ENCODE data around the gene RPS8. TPM values are rescaled to one million over a fixed set of nuclear protein-coding genes. Genes with fewer than 3 reads are reported as not detected.

The RPS8 gene
- total RNA-seq, 6 donors from 2014 or later, result 507 to 1,439 (median 1,183) TPM

GRCh38 chr1:44784094-44785028 lies 9.0 kb downstream of the RPS8 start:
- H3K4me3 ChIP-seq, result peak overlapping the region; percentile 3 to 56 (median 45)
- peak in 1 of 2 donors; percentile 43 for ATAC-seq (ENCODE audit: low FRiP score in 2 of 2)
- peak overlapping the region in 2 of 4 donors; percentile 34 to 50 for H3K27ac ChIP-seq
- H3K36me3 ChIP-seq, result peaks cover 0 to 30% (median 18%) of the 10 kb centered on the region in 4 donors
- DNase-seq, result peak; percentile 24 to 89
- TF ChIP-seq CTCF (IDR thresholded peaks at IDR 0.05) (peak in 1 of 6 experiments; percentile 4), POLR2A (IDR thresholded peaks at IDR 0.05) (no peak), EP300 (IDR thresholded peaks at IDR 0.05) (no peak), POLR2AphosphoS5 (IDR thresholded peaks at IDR 0.05) (no peak)
- peaks cover 19 to 33% (median 32%) of the 10 kb centered on the region in 4 donors for H3K4me1 ChIP-seq
- H3K27me3 ChIP-seq, result no peaks in the 10 kb centered on the region
- 16 to 50% methylated on average over 11 to 26 of the region's 71 CpGs for WGBS, 2 donors
- H3K9me3 ChIP-seq, result no peaks in the 10 kb centered on the region

- Histone ChIP-seq H3K36me3 (peaks cover 0 to 23% (median 13%) of the 10 kb centered on the region in 4 donors), H3K27me3 (no peaks in the 10 kb centered on the region), H3K4me3 (no peak overlapping the region), H3K4me1 (peaks cover 19 to 33% (median 32%) of the 10 kb centered on the region in 4 donors), H3K9me3 (no peaks in the 10 kb centered on the region), H3K27ac (no peak overlapping the region)
- no peak for DNase-seq
- no peak for ATAC-seq (ENCODE audit: low FRiP score in 2 of 2)
- 83 to 89% methylated on average over 6 of the region's 6 CpGs for WGBS, 2 donors
- TF ChIP-seq EP300 (IDR thresholded peaks at IDR 0.05) (no peak), POLR2AphosphoS5 (IDR thresholded peaks at IDR 0.05) (no peak), CTCF (IDR thresholded peaks at IDR 0.05) (no peak), POLR2A (IDR thresholded peaks at IDR 0.05) (no peak)
Observed at GRCh38 chr1:44785029-44785380, 9.7 kb downstream of the RPS8 start.

GRCh38 chr1:44785501-44786137 lies 10.3 kb downstream of the RPS8 start:
- Histone ChIP-seq H3K27me3 (no peaks in the 10 kb centered on the region), H3K27ac (peak overlapping the region in 3 of 4 donors; percentile 8 to 72 (median 68)), H3K4me1 (peaks cover 19 to 33% (median 32%) of the 10 kb centered on the region in 4 donors), H3K9me3 (no peaks in the 10 kb centered on the region), H3K4me3 (peak overlapping the region in 3 of 4 donors; percentile 50 to 55 (median 52)), H3K36me3 (peaks cover 0 to 17% (median 6%) of the 10 kb centered on the region in 4 donors)
- DNase-seq (no peak), ATAC-seq (ENCODE audit: low FRiP score in 2 of 2) (no peak)
- WGBS, 2 donors, result 40 to 50% methylated on average over 11 of the region's 11 CpGs
- TF ChIP-seq POLR2A (IDR thresholded peaks at IDR 0.05), result no peak
- no peak for TF ChIP-seq CTCF (IDR thresholded peaks at IDR 0.05)
- no peak for TF ChIP-seq EP300 (IDR thresholded peaks at IDR 0.05)

- ATAC-seq (ENCODE audit: low FRiP score in 2 of 2) (peak; percentile 88 to 90), DNase-seq (peak; percentile 84 to 93)
- Histone ChIP-seq H3K9me3 (no peaks in the 10 kb centered on the region), H3K27me3 (no peaks in the 10 kb centered on the region), H3K36me3 (peaks cover 0 to 10% (median under 1%) of the 10 kb centered on the region in 4 donors), H3K27ac (peak overlapping the region; percentile 8 to 72 (median 45)), H3K4me3 (peak overlapping the region; percentile 4 to 55 (median 51)), H3K4me1 (peaks cover 19 to 33% (median 32%) of the 10 kb centered on the region in 4 donors)
- TF ChIP-seq POLR2AphosphoS5 (IDR thresholded peaks at IDR 0.05) (peak in 1 of 2 donors; percentile 16), POLR2A (IDR thresholded peaks at IDR 0.05) (peak in 1 of 4 donors; percentile 19), EP300 (IDR thresholded peaks at IDR 0.05) (no peak), CTCF (IDR thresholded peaks at IDR 0.05) (peak; percentile 98 to 99 (median 98))
- 21 to 28% methylated on average over 7 to 18 of the region's 49 CpGs for WGBS, 2 donors
Observed at GRCh38 chr1:44786138-44786840, 10.9 kb downstream of the RPS8 start.
